WERI-Rb-1 (cell line): ENCODE results near the gene DOCK10.

ENCODE experiments used
- DNase-seq: peaks from one replicate; pipeline ENCODE4 v3.0.0-alpha.2; 2020
- H3K27ac ChIP-seq: fragments of 250-450 bp; sonication (Bioruptor Pico); 2 replicates; pipeline ENCODE4 v1.5.1; 2020; ENCODE audit warnings: mild to moderate bottlenecking, moderate library complexity
- H3K27me3 ChIP-seq: fragments of 250-450 bp; sonication (Bioruptor Pico); 2 replicates; pipeline ENCODE4 v1.5.1; 2021; ENCODE audit warnings: mild to moderate bottlenecking, low read depth, moderate library complexity; ENCODE audit not compliant: insufficient read depth, severe bottlenecking
- H3K36me3 ChIP-seq: fragments of 250-450 bp; sonication (Bioruptor Pico); 2 replicates; pipeline ENCODE4 v1.5.1; 2020; ENCODE audit warnings: mild to moderate bottlenecking, moderate library complexity
- H3K4me3 ChIP-seq: 2 replicates; pipeline ENCODE4 v1.5.1; 2011; ENCODE audit warnings: low read depth, mild to moderate bottlenecking, control low read depth, low read length
- H3K9me3 ChIP-seq: fragments of 250-450 bp; sonication (Bioruptor Pico); 2 replicates; pipeline ENCODE4 v1.5.1; 2021; ENCODE audit warnings: mild to moderate bottlenecking, moderate library complexity; ENCODE audit not compliant: severe bottlenecking
- CTCF ChIP-seq: IDR thresholded peaks from 2 replicates; pipeline ENCODE4 v1.5.1; 2011; ENCODE audit warnings: low read depth, mild to moderate bottlenecking, control low read depth, inconsistent platforms, low read length

DOCK10 gene

GRCh38 chr2:225027061-225027762, 15.1 kb downstream of the DOCK10 start:
- Histone ChIP-seq H3K27ac (no peak overlapping the region), H3K4me3 (no peak overlapping the region), H3K27me3 (no peaks in the 10 kb centered on the region), H3K36me3 (no peaks in the 10 kb centered on the region), H3K9me3 (no peaks in the 10 kb centered on the region)
- no peak for TF ChIP-seq CTCF
- no peak for DNase-seq

- Histone ChIP-seq H3K9me3 (no peaks in the 10 kb centered on the region), H3K27ac (no peak overlapping the region), H3K27me3 (no peaks in the 10 kb centered on the region), H3K36me3 (no peaks in the 10 kb centered on the region), H3K4me3 (no peak overlapping the region)
- no peak for TF ChIP-seq CTCF
- DNase-seq: no peak
Measured at GRCh38 chr2:225025917-225026571, 16.2 kb downstream of the DOCK10 start.

GRCh38 chr2:225022188-225022587, 20.1 kb downstream of the DOCK10 start:
- no peaks in the 10 kb centered on the region for H3K36me3 ChIP-seq
- TF ChIP-seq CTCF: no peak
- no peaks in the 10 kb centered on the region for H3K27me3 ChIP-seq
- no peaks in the 10 kb centered on the region for H3K9me3 ChIP-seq
- no peak for DNase-seq
- no peak overlapping the region for H3K4me3 ChIP-seq
- H3K27ac ChIP-seq: no peak overlapping the region

- no peak for DNase-seq
- H3K27ac ChIP-seq: no peak overlapping the region
Measured at GRCh38 chr2:225020168-225020849, 22.0 kb downstream of the DOCK10 start.

GRCh38 chr2:225019105-225019504, 23.2 kb downstream of the DOCK10 start:
- H3K36me3 ChIP-seq: no peaks in the 10 kb centered on the region
- no peaks in the 10 kb centered on the region for H3K9me3 ChIP-seq
- TF ChIP-seq CTCF: no peak
- H3K4me3 ChIP-seq: no peak overlapping the region
- H3K27me3 ChIP-seq: no peaks in the 10 kb centered on the region
- DNase-seq: no peak
- H3K27ac ChIP-seq: no peak overlapping the region

More at GRCh38 chr2:225020168-225020849, 22.0 kb downstream of the DOCK10 start:
- no peaks in the 10 kb centered on the region for H3K9me3 ChIP-seq
- TF ChIP-seq CTCF: no peak
- no peaks in the 10 kb centered on the region for H3K36me3 ChIP-seq
- H3K27me3 ChIP-seq: no peaks in the 10 kb centered on the region
- no peak overlapping the region for H3K4me3 ChIP-seq
